Measurements from ENCODE around the gene STARD3NL. TPM values are rescaled to one million over a fixed set of nuclear protein-coding genes. Genes with fewer than 3 reads are reported as not detected.
A peak's percentile ranks its signal among the peaks of the same experiment; 100 is the strongest.

Gene STARD3NL
- total and polyA plus RNA-seq, 2 of the 13 experiments (the other 11 are each of a cell fraction or from before 2014, with no cell fraction given) = 37.3 to 42.3 TPM

GRCh38 chr7:38178004-38178694, at the start of gene STARD3NL (continued):
- TF ChIP-seq TEAD2 (CRISPR knock-in tag; IDR thresholded peaks at IDR 0.05) (no peak), RARG (CRISPR knock-in tag; IDR thresholded peaks at IDR 0.05; ENCODE audit: low read depth) (no peak), ZKSCAN1 (IDR thresholded peaks at IDR 0.05; ENCODE audit: low read length) (no peak), ZNF510 (CRISPR knock-in tag; IDR thresholded peaks at IDR 0.05; ENCODE audit: low read depth) (0 out of 2 replicates have a peak, but pooled peaks have one; percentile 41), BHLHE40 (IDR thresholded peaks at IDR 0.05; ENCODE audit: low read length) (no peak), PLRG1 (conservative IDR thresholded peaks at IDR 0.05) (no peak), SNAPC2 (CRISPR knock-in tag; IDR thresholded peaks at IDR 0.05) (no peak), FOXC1 (CRISPR knock-in tag; IDR thresholded peaks at IDR 0.05; ENCODE audit: borderline replicate concordance) (peak; percentile 29; the same call in 1 of the 2 replicates), MAFG (CRISPR knock-in tag; IDR thresholded peaks at IDR 0.05) (no peak), ZNF20 (CRISPR knock-in tag; IDR thresholded peaks at IDR 0.05) (no peak), KAT7 (CRISPR knock-in tag; IDR thresholded peaks at IDR 0.05; ENCODE audit: borderline replicate concordance) (peak; percentile 55; the same call in 1 of the 2 replicates), RNF2 (conservative IDR thresholded peaks at IDR 0.05; ENCODE audit: low read depth) (peak; percentile 70; the same call in 1 of the 2 replicates), ZNF382 (CRISPR knock-in tag; IDR thresholded peaks at IDR 0.05; ENCODE audit: borderline replicate concordance) (no peak), MTA1 (CRISPR knock-in tag; IDR thresholded peaks at IDR 0.05; ENCODE audit: borderline replicate concordance) (peak; percentile 49; the same call in 1 of the 2 replicates), ZNF605 (CRISPR knock-in tag; IDR thresholded peaks at IDR 0.05) (no peak), ZFP36 (IDR thresholded peaks at IDR 0.05; ENCODE audit: borderline replicate concordance, low read depth, low read length, partially characterized antibody) (no peak), ZFP90 (CRISPR knock-in tag; IDR thresholded peaks at IDR 0.05; ENCODE audit: borderline replicate concordance) (no peak; the same call in 1 of the 2 replicates), ETV6 (CRISPR knock-in tag; conservative IDR thresholded peaks at IDR 0.05) (no peak), ATRX (CRISPR knock-in tag; IDR thresholded peaks at IDR 0.05; ENCODE audit: borderline replicate concordance) (no peak), HNF4A (CRISPR knock-in tag; IDR thresholded peaks at IDR 0.05) (peak; percentile 7; the same call in 1 of the 2 replicates), ZNF136 (CRISPR knock-in tag; IDR thresholded peaks at IDR 0.05; ENCODE audit: low read depth) (no peak), NKX3-1 (CRISPR knock-in tag; IDR thresholded peaks at IDR 0.05) (peak; percentile 30; the same call in 1 of the 2 replicates), NFKB2 (CRISPR knock-in tag; IDR thresholded peaks at IDR 0.05; ENCODE audit: borderline replicate concordance) (peak; percentile 48; the same call in 1 of the 2 replicates), MTF2 (CRISPR knock-in tag; IDR thresholded peaks at IDR 0.05; ENCODE audit: borderline replicate concordance) (no peak), MEIS2 (CRISPR knock-in tag; IDR thresholded peaks at IDR 0.05) (no peak)
- TF ChIP-seq, protein P1, sequence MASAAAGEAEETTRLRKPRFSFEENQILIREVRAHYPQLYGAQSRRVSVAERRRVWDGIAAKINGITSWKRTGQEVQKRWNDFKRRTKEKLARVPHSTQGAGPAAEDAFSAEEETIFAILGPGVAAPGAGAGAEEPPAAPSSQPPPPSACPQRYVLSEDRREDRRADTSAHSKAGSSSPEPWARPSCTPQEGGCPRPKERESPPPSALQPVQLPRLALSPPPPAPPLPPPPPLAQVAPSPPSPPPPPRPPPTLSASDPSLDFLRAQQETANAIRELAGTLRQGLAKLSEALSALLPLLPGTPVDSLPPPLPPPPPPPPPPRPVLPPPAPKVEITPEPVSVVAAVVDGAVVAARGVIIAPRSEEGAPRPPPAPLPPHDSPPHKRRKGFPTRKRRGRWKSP (CRISPR knock-in tag; IDR thresholded peaks at IDR 0.05) = peak; percentile 18; the same call in 1 of the 2 replicates
- TF ChIP-seq, protein P2, sequence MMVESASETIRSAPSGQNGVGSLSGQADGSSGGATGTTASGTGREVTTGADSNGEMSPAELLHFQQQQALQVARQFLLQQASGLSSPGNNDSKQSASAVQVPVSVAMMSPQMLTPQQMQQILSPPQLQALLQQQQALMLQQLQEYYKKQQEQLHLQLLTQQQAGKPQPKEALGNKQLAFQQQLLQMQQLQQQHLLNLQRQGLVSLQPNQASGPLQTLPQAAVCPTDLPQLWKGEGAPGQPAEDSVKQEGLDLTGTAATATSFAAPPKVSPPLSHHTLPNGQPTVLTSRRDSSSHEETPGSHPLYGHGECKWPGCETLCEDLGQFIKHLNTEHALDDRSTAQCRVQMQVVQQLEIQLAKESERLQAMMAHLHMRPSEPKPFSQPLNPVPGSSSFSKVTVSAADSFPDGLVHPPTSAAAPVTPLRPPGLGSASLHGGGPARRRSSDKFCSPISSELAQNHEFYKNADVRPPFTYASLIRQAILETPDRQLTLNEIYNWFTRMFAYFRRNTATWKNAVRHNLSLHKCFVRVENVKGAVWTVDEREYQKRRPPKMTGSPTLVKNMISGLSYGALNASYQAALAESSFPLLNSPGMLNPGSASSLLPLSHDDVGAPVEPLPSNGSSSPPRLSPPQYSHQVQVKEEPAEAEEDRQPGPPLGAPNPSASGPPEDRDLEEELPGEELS (CRISPR knock-in tag; IDR thresholded peaks at IDR 0.05) = no peak
